ENCODE data around the gene LRRC53.

LRRC53 gene

DNA sequence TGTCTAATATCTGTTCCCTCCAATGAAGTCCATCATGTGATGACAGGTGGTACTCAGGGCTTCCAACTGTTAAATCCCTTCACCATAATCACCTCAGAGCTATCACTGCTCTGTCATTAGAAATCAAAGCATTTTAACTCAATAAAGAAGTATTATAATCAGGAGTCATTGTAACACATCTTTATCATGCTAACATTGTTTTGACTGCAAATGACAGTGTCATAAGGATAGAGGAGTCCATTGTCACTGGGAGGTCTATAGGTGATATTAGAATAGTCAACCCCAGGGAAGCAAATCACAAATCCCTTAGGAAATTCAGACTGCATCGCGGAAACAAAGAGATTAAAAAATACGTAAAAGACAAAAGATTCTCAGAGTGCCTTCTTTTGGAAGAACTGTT lies 30.8 kb downstream of the LRRC53 start:
- TF ChIP-seq EZH2phosphoT487 (IDR thresholded peaks at IDR 0.05; ENCODE audit: borderline replicate concordance, low read length) = no peak
- TF ChIP-seq, protein P1, sequence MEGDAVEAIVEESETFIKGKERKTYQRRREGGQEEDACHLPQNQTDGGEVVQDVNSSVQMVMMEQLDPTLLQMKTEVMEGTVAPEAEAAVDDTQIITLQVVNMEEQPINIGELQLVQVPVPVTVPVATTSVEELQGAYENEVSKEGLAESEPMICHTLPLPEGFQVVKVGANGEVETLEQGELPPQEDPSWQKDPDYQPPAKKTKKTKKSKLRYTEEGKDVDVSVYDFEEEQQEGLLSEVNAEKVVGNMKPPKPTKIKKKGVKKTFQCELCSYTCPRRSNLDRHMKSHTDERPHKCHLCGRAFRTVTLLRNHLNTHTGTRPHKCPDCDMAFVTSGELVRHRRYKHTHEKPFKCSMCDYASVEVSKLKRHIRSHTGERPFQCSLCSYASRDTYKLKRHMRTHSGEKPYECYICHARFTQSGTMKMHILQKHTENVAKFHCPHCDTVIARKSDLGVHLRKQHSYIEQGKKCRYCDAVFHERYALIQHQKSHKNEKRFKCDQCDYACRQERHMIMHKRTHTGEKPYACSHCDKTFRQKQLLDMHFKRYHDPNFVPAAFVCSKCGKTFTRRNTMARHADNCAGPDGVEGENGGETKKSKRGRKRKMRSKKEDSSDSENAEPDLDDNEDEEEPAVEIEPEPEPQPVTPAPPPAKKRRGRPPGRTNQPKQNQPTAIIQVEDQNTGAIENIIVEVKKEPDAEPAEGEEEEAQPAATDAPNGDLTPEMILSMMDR (IDR thresholded peaks at IDR 0.05; ENCODE audit: low read depth, low read length, poor library complexity, severe bottlenecking) = no peak
- Histone ChIP-seq H3K27me3 (ENCODE audit: control insufficient read depth, low read length) (no peaks in the 10 kb centered on the region), H4K20me1 (ENCODE audit: control insufficient read depth, insufficient read depth, low read depth, low read length) (no peaks in the 10 kb centered on the region), H3F3A (ENCODE audit: control insufficient read depth, insufficient read depth) (no peaks in the 10 kb centered on the region), H3K9me3 (ENCODE audit: control insufficient read depth, insufficient read depth, low read length) (no peaks in the 10 kb centered on the region), H3K4me3 (ENCODE audit: low read length) (no peak overlapping the region), H3K9me2 (replicated peaks; ENCODE audit: control insufficient read depth, low read length) (no peaks in the 10 kb centered on the region), H3K36me3 (ENCODE audit: control insufficient read depth, low read length) (no peaks in the 10 kb centered on the region), H3K4me2 (ENCODE audit: low read length) (no peak overlapping the region), H3K4me1 (ENCODE audit: control insufficient read depth, low read length) (no peaks in the 10 kb centered on the region), H3K27ac (ENCODE audit: low read depth, low read length) (no peak overlapping the region), H3K79me2 (ENCODE audit: control insufficient read depth, low read length) (no peaks in the 10 kb centered on the region)

DNA sequence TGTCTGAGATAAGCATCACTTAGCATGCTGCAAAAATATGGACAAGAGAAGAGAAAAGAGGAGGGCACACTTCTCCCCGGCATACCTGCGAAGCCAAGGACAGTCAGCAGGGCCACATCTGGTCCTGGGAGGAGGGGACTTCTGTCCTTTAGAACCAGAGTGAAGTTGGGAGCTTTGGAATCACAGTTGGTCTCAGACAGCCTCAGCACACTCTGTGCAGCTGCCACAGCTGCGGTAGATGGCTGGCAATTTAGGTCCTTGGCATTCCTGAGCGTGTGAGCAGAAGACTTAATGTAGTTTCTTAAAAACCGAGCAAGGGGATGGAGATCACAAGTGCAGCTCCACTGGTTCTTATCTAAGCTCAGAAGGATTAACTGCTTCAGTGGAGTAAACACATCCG lies 32.3 kb downstream of the LRRC53 start:
- Histone ChIP-seq H3K4me2 (ENCODE audit: low read length) (no peak overlapping the region), H3K27me3 (ENCODE audit: control insufficient read depth, low read length) (no peaks in the 10 kb centered on the region), H4K20me1 (ENCODE audit: control insufficient read depth, insufficient read depth, low read depth, low read length) (no peaks in the 10 kb centered on the region), H3K36me3 (ENCODE audit: control insufficient read depth, low read length) (no peaks in the 10 kb centered on the region), H3K4me1 (ENCODE audit: control insufficient read depth, low read length) (no peaks in the 10 kb centered on the region), H3K4me3 (ENCODE audit: low read length) (no peak overlapping the region), H3K79me2 (ENCODE audit: control insufficient read depth, low read length) (no peaks in the 10 kb centered on the region), H3K9me3 (ENCODE audit: control insufficient read depth, insufficient read depth, low read length) (no peaks in the 10 kb centered on the region), H3F3A (ENCODE audit: control insufficient read depth, insufficient read depth) (no peaks in the 10 kb centered on the region), H3K9me2 (replicated peaks; ENCODE audit: control insufficient read depth, low read length) (no peaks in the 10 kb centered on the region), H3K27ac (ENCODE audit: low read depth, low read length) (no peak overlapping the region)
- TF ChIP-seq, protein P1 (IDR thresholded peaks at IDR 0.05; ENCODE audit: low read depth, low read length, poor library complexity, severe bottlenecking) = no peak
- TF ChIP-seq EZH2phosphoT487 (IDR thresholded peaks at IDR 0.05; ENCODE audit: borderline replicate concordance, low read length) = no peak

DNA sequence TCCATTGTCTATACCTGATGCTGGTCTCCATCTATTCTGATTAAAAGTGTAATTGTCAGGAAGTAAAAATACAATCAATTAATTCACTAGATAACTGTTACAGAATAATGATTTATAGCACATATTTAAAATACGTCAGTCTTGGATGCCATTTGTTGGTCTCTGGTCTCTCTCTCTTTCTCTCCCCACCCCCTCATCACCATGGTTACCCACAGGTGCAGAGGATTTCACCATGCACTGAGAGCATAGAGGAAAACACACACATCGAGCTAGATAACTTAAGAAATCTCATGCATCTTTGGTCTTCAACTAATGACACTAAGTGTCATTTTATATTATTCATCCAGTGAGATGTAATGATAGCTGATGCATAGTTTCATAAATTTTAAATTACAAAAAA lies 33.4 kb downstream of the LRRC53 start:
- no peaks in the 10 kb centered on the region for H3K9me2 ChIP-seq (replicated peaks; ENCODE audit: control insufficient read depth, low read length)
- TF ChIP-seq EZH2phosphoT487 (IDR thresholded peaks at IDR 0.05; ENCODE audit: borderline replicate concordance, low read length) = no peak
- TF ChIP-seq, protein P1 (IDR thresholded peaks at IDR 0.05; ENCODE audit: low read depth, low read length, poor library complexity, severe bottlenecking) = no peak
- H4K20me1 ChIP-seq (ENCODE audit: control insufficient read depth, insufficient read depth, low read depth, low read length) = no peaks in the 10 kb centered on the region
- no peaks in the 10 kb centered on the region for H3K27me3 ChIP-seq (ENCODE audit: control insufficient read depth, low read length)
- no peak overlapping the region for H3K27ac ChIP-seq (ENCODE audit: low read depth, low read length)
- no peak overlapping the region for H3K4me3 ChIP-seq (ENCODE audit: low read length)
- no peaks in the 10 kb centered on the region for H3K36me3 ChIP-seq (ENCODE audit: control insufficient read depth, low read length)
- no peaks in the 10 kb centered on the region for H3F3A ChIP-seq (ENCODE audit: control insufficient read depth, insufficient read depth)
- H3K79me2 ChIP-seq (ENCODE audit: control insufficient read depth, low read length) = no peaks in the 10 kb centered on the region
- H3K4me2 ChIP-seq (ENCODE audit: low read length) = no peak overlapping the region
- no peaks in the 10 kb centered on the region for H3K9me3 ChIP-seq (ENCODE audit: control insufficient read depth, insufficient read depth, low read length)
- H3K4me1 ChIP-seq (ENCODE audit: control insufficient read depth, low read length) = no peaks in the 10 kb centered on the region

DNA sequence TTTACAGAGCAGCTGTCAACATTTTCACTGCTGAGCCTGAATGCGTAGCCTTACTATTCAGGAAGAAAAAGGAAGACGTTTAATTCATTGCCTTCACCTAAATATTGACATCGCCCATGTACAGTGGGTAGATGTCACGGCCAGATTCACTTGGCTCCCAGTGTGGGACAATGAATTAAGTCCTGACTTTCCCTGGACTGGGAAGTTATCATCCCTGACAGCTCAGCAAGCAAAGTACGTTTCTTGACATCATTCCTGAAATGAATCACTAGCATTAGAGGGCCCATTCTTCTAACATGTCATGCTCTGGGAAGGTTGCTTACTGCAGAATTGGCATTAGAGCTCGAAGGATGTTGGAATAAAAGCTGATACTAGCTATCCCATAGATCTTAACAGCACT lies 37.8 kb downstream of the LRRC53 start:
- H3K27me3 ChIP-seq (ENCODE audit: control insufficient read depth, low read length) = no peaks in the 10 kb centered on the region
- no peaks in the 10 kb centered on the region for H3K79me2 ChIP-seq (ENCODE audit: control insufficient read depth, low read length)
- no peak overlapping the region for H3K4me3 ChIP-seq (ENCODE audit: low read length)
- H3K9me3 ChIP-seq (ENCODE audit: control insufficient read depth, insufficient read depth, low read length) = no peaks in the 10 kb centered on the region
- no peaks in the 10 kb centered on the region for H4K20me1 ChIP-seq (ENCODE audit: control insufficient read depth, insufficient read depth, low read depth, low read length)
- H3F3A ChIP-seq (ENCODE audit: control insufficient read depth, insufficient read depth) = no peaks in the 10 kb centered on the region
- H3K27ac ChIP-seq (ENCODE audit: low read depth, low read length) = no peak overlapping the region
- H3K36me3 ChIP-seq (ENCODE audit: control insufficient read depth, low read length) = no peaks in the 10 kb centered on the region
- TF ChIP-seq EZH2phosphoT487 (IDR thresholded peaks at IDR 0.05; ENCODE audit: borderline replicate concordance, low read length) = no peak
- TF ChIP-seq, protein P1 (IDR thresholded peaks at IDR 0.05; ENCODE audit: low read depth, low read length, poor library complexity, severe bottlenecking) = no peak
- H3K9me2 ChIP-seq (replicated peaks; ENCODE audit: control insufficient read depth, low read length) = no peaks in the 10 kb centered on the region
- H3K4me2 ChIP-seq (ENCODE audit: low read length) = no peak overlapping the region
- H3K4me1 ChIP-seq (ENCODE audit: control insufficient read depth, low read length) = no peaks in the 10 kb centered on the region
